Measurements from ENCODE around the gene FAM228B. TPM values are rescaled to one million over a fixed set of nuclear protein-coding genes. Genes with fewer than 3 reads are reported as not detected.

The FAM228B gene
- polyA plus RNA-seq (2012; ENCODE audit: low read depth, missing spikeins): 11.7 TPM

DNA sequence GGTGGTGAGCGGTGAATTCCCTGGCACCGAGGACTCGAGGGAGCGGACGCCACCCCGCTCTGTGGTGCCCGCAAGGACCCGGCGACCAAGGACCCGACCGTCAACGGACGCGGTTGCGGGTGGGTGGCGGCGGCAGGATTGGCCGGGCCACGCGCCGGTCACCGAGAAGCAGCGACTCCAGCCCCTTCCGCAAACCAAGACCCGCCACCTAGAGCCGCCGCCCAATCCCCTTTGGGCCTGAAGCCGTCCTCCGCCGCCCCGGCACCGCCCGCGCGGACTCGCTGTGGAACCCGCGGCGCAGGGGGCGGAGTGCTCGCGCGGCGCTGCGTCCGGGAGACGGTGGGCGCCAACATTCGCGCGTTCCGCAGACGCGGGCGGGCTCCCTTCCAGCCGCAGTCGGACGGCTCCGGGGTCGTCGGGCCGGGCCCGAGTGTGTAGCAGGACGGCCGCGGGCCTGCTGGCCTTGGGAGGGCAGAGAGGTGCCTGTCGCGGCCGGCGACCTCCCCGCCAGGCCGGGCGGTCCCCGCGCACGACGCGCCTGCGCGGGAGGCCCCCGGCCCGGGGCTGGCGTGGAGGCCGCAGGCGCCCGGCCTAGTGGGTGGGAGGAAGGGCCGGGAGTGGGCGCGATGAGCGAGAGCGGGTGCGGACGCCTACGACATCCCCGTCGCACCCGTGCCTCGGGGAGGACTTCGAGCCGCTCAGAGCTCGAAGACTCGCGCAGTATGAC, at the start of gene FAM228B, which contains the start of gene PFN4:
Gene FAM228B, plus strand, starts transcription at position 275 of the 727 bp plus-strand sequence. CDS start 893 bp downstream, outside the sequence.
Gene PFN4, minus strand, starts transcription at position 140 of the 727 bp plus-strand sequence. CDS start 799 bp downstream, outside the sequence.
- FAIRE-seq: peak; percentile 87
- peak; percentile 82 for DNase-seq (ENCODE audit: insufficient read length, low spot score)

DNA sequence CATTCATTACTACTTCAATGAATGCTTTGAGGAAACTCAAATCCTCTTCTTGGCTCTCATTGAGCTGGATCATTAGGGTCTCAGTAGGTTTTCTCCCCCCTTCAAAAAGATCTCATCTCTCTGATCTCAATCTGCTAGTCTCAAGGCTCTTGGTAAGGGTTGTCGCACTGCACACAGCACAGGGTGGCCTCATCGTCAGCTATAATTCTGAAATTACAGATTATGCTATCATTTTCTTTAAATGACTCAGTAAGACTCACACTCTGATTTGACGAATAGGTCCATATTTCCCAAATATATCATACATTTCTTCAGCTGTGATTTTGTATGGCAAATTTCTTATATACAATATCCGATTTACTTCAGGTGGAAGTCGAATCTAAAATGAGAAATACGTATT, 49.5 kb upstream of the FAM228B start:
- TF ChIP-seq POLR2A (IDR thresholded peaks at IDR 0.05; ENCODE audit: low read depth, low read length) (no peak), POLR2AphosphoS5 (IDR thresholded peaks at IDR 0.05; ENCODE audit: low read depth, low read length) (no peak), TAF1 (IDR thresholded peaks at IDR 0.05; ENCODE audit: low read depth, low read length) (no peak), SPI1 (IDR thresholded peaks at IDR 0.05; ENCODE audit: low read depth, low read length) (no peak), PAX5 (IDR thresholded peaks at IDR 0.05; ENCODE audit: insufficient read depth, low read length, severe bottlenecking) (no peak), POU2F2 (IDR thresholded peaks at IDR 0.05; ENCODE audit: low read depth, low read length) (no peak)
- FAIRE-seq (no peak), DNase-seq (ENCODE audit: insufficient read length, low spot score) (no peak)

More for the DNA sequence above, at the start of gene FAM228B, which contains the start of gene PFN4:
- TF ChIP-seq PAX5 (IDR thresholded peaks at IDR 0.05; ENCODE audit: insufficient read depth, low read length, severe bottlenecking) (peak; percentile 4), SPI1 (IDR thresholded peaks at IDR 0.05; ENCODE audit: low read depth, low read length) (peak; percentile 23; the same call in 1 of the 2 replicates), POU2F2 (IDR thresholded peaks at IDR 0.05; ENCODE audit: low read depth, low read length) (no peak), POLR2A (IDR thresholded peaks at IDR 0.05; ENCODE audit: low read depth, low read length) (peak; percentile 41; the same call in 1 of the 2 replicates), TAF1 (IDR thresholded peaks at IDR 0.05; ENCODE audit: low read depth, low read length) (no peak; the same call in 1 of the 2 replicates), POLR2AphosphoS5 (IDR thresholded peaks at IDR 0.05; ENCODE audit: low read depth, low read length) (peak; percentile 49)

DNA sequence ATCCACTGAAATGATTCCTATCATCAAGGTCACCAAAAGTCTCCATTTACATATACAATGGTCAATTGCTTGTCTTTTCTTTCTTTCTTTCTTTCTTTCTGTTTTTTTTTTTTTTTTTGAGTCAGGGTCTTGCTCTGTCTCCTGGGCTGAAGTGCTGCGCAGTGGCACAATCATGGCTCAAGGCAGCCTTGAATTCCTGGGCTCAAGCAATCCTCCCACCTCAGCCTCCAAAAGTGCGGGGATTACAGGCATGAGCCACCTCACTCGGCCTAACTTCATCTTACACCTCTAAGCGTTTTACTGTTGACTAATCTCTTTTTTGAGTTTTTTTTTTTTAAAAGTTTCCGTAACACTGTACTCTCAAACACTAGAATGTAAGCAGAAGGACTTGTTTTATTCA, 48.0 kb upstream of the FAM228B start:
- FAIRE-seq (no peak), DNase-seq (ENCODE audit: insufficient read length, low spot score) (no peak)
- TF ChIP-seq POLR2AphosphoS5 (IDR thresholded peaks at IDR 0.05; ENCODE audit: low read depth, low read length) (no peak), POLR2A (IDR thresholded peaks at IDR 0.05; ENCODE audit: low read depth, low read length) (no peak), POU2F2 (IDR thresholded peaks at IDR 0.05; ENCODE audit: low read depth, low read length) (no peak), SPI1 (IDR thresholded peaks at IDR 0.05; ENCODE audit: low read depth, low read length) (no peak)

DNA sequence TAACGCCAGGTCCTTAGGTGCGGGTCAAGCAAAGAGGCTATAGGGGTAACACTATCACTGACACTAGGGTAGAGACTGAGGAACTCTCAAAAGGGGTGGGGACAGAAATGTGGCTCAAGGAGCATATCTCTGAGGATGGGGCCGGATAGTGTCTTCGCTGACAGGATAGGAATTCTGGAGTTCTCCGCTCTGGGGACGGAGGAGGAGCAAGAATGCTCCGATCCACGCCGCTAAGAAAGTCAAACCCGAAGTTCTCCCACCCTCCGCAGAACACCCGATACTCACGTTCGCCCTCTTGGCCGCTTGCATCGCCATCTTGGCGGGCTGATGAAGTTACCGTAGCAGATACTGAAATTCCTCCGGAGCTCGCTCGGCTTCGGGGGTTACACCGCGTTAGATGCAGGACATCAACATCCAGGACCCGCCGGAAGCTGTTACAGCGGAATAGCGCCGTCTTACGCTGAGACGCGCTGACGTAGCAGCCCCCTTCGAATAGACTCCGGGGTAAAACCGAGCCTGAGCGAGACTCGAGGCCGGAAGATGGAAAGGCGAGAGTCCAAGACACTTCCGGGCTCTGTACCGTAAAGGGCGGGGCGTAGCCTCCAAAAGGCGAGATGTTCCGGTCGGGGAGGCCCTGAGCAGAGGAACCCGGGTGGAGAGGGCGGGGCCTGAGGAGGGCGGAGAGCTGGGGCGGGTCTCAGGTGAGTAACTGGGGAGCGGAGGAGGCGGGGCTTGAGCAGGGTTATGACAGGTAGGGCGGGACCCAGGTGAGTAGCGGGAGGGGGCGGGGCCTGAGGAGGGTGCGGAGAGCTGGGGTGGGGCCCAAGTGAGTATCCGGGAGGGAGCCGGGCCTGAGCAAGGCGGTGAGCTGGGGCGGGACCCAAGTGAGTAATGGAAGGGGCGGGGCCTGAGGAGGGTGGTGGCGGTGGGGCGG, 47.1 kb upstream of the FAM228B start, which contains the start of gene SF3B6:
Gene SF3B6, minus strand, starts transcription at position 412 of the 934 bp plus-strand sequence. Its CDS starts 97 bp downstream, at position 315.
- DNase-seq (ENCODE audit: insufficient read length, low spot score): peak; percentile 83

DNA sequence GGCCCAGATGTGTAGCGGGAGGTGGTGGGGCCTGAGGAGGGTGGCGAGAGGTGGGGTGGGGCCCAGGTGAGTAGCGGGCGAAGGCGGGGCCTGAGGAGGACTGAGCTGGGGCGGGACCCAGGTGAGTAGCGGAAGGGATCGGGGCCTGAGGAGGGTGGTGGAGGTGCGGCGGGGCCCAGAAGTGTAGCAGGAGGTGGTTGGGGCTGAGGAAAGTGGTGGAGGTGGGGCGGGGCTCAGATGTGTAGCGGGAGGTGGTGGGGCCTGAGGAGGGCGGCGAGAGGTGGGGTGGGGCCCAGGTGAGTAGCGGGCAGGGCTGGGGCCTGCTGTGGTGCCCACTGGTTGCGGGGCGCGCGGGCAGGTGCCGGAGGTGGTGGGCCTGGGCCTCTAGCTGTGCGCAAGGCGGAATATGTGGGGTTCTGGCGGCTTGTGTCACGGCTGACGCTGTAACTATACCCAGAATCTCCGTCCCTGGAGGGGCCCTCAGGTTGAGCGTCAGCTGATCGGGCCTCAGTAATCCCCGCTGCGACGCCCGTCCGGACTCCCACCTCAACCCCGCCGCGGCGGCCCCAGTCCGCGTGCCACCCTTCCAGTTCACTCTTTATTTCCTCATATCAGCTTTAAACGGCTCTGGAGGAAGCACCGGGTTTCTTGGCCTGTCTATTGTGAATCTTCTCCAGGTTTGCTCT, 46.3 kb upstream of the FAM228B start:
- FAIRE-seq (no peak), DNase-seq (ENCODE audit: insufficient read length, low spot score) (no peak)
- TF ChIP-seq TAF1 (IDR thresholded peaks at IDR 0.05; ENCODE audit: low read depth, low read length): no peak
- no peak for TF ChIP-seq POLR2A (IDR thresholded peaks at IDR 0.05; ENCODE audit: low read depth, low read length)
- TF ChIP-seq POU2F2 (IDR thresholded peaks at IDR 0.05; ENCODE audit: low read depth, low read length): no peak
- TF ChIP-seq SPI1 (IDR thresholded peaks at IDR 0.05; ENCODE audit: low read depth, low read length): no peak
- no peak for TF ChIP-seq PAX5 (IDR thresholded peaks at IDR 0.05; ENCODE audit: insufficient read depth, low read length, severe bottlenecking)
- no peak for TF ChIP-seq POLR2AphosphoS5 (IDR thresholded peaks at IDR 0.05; ENCODE audit: low read depth, low read length)

More for the DNA sequence above, 47.1 kb upstream of the FAM228B start, which contains the start of gene SF3B6:
- TF ChIP-seq PAX5 (IDR thresholded peaks at IDR 0.05; ENCODE audit: insufficient read depth, low read length, severe bottlenecking): peak; percentile 13
- TF ChIP-seq POLR2A (IDR thresholded peaks at IDR 0.05; ENCODE audit: low read depth, low read length): peak; percentile 94
- TF ChIP-seq TAF1 (IDR thresholded peaks at IDR 0.05; ENCODE audit: low read depth, low read length): peak; percentile 90
- TF ChIP-seq POLR2AphosphoS5 (IDR thresholded peaks at IDR 0.05; ENCODE audit: low read depth, low read length): peak; percentile 94
- peak; percentile 55 for TF ChIP-seq SPI1 (IDR thresholded peaks at IDR 0.05; ENCODE audit: low read depth, low read length)
- peak; percentile 91 for TF ChIP-seq POU2F2 (IDR thresholded peaks at IDR 0.05; ENCODE audit: low read depth, low read length)
- peak; percentile 98 for FAIRE-seq

DNA sequence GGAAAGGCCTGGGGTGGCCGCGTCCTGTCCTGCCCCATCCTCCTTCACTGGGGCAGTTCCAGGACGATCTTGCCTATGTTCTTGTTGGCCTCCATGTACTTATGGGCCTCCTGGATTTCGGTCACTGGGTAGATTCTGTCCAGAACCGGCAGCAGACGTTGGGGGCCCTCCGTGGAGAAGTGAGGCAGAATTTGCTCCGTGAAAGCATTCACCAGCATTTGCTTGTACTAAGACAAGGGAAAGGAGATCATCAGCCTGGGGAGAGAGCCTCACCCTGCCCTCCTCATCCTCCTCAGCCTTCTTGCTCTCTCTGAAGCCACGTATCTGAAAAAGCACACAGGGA, 45.8 kb upstream of the FAM228B start:
- FAIRE-seq (no peak), DNase-seq (ENCODE audit: insufficient read length, low spot score) (no peak)
- no peak for TF ChIP-seq POU2F2 (IDR thresholded peaks at IDR 0.05; ENCODE audit: low read depth, low read length)
- no peak for TF ChIP-seq POLR2A (IDR thresholded peaks at IDR 0.05; ENCODE audit: low read depth, low read length)
- no peak for TF ChIP-seq POLR2AphosphoS5 (IDR thresholded peaks at IDR 0.05; ENCODE audit: low read depth, low read length)
- no peak for TF ChIP-seq PAX5 (IDR thresholded peaks at IDR 0.05; ENCODE audit: insufficient read depth, low read length, severe bottlenecking)
- no peak for TF ChIP-seq SPI1 (IDR thresholded peaks at IDR 0.05; ENCODE audit: low read depth, low read length)
- TF ChIP-seq TAF1 (IDR thresholded peaks at IDR 0.05; ENCODE audit: low read depth, low read length): no peak

DNA sequence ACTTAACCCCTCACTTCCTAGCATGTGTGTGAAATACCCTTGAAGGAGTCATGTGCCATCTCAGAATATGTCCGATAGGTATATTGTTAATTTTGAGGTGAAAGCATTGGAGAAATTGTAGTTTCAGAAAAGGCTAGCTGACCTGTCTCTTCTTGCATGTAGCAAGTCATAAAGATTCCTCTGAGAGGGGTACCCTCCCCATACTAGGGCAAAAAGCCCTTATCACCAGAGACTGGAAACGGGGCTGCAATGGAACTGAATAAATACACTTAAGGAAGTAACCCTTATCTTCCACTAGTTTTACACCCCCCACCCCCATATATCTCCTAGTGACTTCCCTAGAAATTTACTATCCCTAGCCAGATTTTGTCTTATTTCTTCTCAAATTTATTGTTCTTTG, 45.4 kb upstream of the FAM228B start:
- TF ChIP-seq TAF1 (IDR thresholded peaks at IDR 0.05; ENCODE audit: low read depth, low read length): no peak
- no peak for TF ChIP-seq POLR2A (IDR thresholded peaks at IDR 0.05; ENCODE audit: low read depth, low read length)
- no peak for TF ChIP-seq SPI1 (IDR thresholded peaks at IDR 0.05; ENCODE audit: low read depth, low read length)
- TF ChIP-seq POLR2AphosphoS5 (IDR thresholded peaks at IDR 0.05; ENCODE audit: low read depth, low read length): no peak
- no peak for TF ChIP-seq POU2F2 (IDR thresholded peaks at IDR 0.05; ENCODE audit: low read depth, low read length)
- no peak for TF ChIP-seq PAX5 (IDR thresholded peaks at IDR 0.05; ENCODE audit: insufficient read depth, low read length, severe bottlenecking)
- DNase-seq (ENCODE audit: insufficient read length, low spot score) (no peak), FAIRE-seq (no peak)

DNA sequence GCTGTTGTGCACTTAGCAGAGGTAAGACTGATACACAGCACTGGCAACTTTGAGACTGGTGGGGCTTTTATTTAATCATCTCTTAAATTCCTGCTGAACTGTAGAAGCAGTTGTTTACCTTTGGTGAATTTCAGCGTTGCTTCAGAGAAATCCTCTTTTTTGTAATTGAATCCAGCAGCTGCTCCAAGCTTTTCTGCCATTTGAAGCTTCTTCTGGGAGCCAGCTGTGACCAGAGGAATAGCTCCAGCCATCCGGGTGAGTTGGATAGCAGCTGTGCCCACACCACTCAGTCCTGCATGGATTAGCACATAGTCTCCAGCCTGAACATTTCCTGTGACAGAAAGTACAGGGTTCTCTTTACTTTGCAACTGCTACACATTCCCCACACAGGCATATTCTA, 42.6 kb upstream of the FAM228B start:
- TF ChIP-seq TAF1 (IDR thresholded peaks at IDR 0.05; ENCODE audit: low read depth, low read length) (no peak), PAX5 (IDR thresholded peaks at IDR 0.05; ENCODE audit: insufficient read depth, low read length, severe bottlenecking) (no peak), SPI1 (IDR thresholded peaks at IDR 0.05; ENCODE audit: low read depth, low read length) (no peak), POLR2AphosphoS5 (IDR thresholded peaks at IDR 0.05; ENCODE audit: low read depth, low read length) (no peak), POLR2A (IDR thresholded peaks at IDR 0.05; ENCODE audit: low read depth, low read length) (no peak), POU2F2 (IDR thresholded peaks at IDR 0.05; ENCODE audit: low read depth, low read length) (no peak)
- no peak for DNase-seq (ENCODE audit: insufficient read length, low spot score)
- no peak for FAIRE-seq

Data from GM12891 (cell line).